Brain microvascular endothelial cell (primary cell): Measurements from ENCODE around the gene ZNF674.

Source experiments
- DNase-seq: peaks from one replicate; pipeline ENCODE4 v3.0.0-alpha.2; 2020
- H3K27ac ChIP-seq: fragments of 250-450 bp; sonication (Bioruptor Pico); 2 replicates; pipeline ENCODE4 v1.5.1; 2020; ENCODE audit warnings: mild to moderate bottlenecking, moderate library complexity
- H3K27me3 ChIP-seq: fragments of 250-450 bp; sonication (Bioruptor Pico); replicated peaks from 2 replicates; pipeline ENCODE4 v1.5.1; 2020; ENCODE audit warnings: mild to moderate bottlenecking
- H3K36me3 ChIP-seq: fragments of 250-450 bp; sonication (Bioruptor Pico); replicated peaks from 2 replicates; pipeline ENCODE4 v1.5.1; 2020; ENCODE audit warnings: mild to moderate bottlenecking
- H3K4me3 ChIP-seq: 2 replicates; pipeline ENCODE4 v1.5.1; 2011; ENCODE audit warnings: low read depth, mild to moderate bottlenecking, control low read depth, low read length, moderate library complexity
- in situ Hi-C: cut with HindIII; loops from 2 replicates; pipeline ENCODE4 v1.10.0; 2017; ENCODE audit warnings: low sequenced_read_pairs, low pct_ligation_motif_present
- TF ChIP-seq, protein P1 (sequence below): IDR thresholded peaks from 2 replicates; pipeline ENCODE4 v1.5.1; 2011; ENCODE audit warnings: low read depth, mild to moderate bottlenecking, moderate library complexity, low read length, control low read depth, inconsistent platforms; ENCODE audit errors: missing control alignments

Gene ZNF674

DNA sequence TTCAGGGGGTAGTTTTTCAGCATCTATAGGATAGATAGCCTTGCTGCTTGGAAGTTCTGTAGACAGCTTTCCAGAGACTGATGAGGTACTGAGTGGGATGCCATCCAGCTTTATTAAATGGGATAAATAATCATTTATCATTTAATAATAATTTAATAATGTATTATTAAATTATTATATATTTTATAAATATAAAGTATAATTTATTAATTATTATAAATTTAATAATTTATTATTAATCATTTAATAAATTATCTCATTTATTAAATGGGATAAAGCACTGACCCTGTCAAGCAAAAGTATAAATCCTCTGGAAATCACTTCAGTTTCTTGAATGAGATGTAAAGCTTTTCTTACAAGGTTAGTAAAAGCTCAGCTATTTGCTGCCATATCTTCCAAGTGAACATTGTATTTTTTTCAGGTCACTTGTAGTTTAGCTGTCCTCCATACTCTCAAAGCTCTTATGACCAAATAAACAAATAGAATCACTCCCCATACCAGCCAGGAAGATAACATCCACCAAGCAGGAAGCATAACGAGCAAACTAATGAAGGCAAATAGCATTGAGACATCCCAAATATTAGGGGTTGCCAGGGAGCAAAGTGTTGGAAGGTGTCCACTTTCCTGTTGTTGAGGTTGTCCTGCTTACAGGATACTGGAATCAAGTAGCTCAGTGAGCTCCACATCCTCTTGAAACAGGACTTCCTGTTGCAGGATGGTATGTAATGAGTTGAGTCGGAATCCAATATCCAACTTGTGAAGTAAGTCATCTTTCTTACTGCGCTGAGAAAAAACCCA is 88.9 kb downstream of the ZNF674 start:
- peaks cover 7% of the 10 kb centered on the region for H3K36me3 ChIP-seq
- no peak overlapping the region for H3K27ac ChIP-seq
- no peak overlapping the region for H3K4me3 ChIP-seq
- in situ Hi-C loops, result no loop called here
- TF ChIP-seq, protein P1, sequence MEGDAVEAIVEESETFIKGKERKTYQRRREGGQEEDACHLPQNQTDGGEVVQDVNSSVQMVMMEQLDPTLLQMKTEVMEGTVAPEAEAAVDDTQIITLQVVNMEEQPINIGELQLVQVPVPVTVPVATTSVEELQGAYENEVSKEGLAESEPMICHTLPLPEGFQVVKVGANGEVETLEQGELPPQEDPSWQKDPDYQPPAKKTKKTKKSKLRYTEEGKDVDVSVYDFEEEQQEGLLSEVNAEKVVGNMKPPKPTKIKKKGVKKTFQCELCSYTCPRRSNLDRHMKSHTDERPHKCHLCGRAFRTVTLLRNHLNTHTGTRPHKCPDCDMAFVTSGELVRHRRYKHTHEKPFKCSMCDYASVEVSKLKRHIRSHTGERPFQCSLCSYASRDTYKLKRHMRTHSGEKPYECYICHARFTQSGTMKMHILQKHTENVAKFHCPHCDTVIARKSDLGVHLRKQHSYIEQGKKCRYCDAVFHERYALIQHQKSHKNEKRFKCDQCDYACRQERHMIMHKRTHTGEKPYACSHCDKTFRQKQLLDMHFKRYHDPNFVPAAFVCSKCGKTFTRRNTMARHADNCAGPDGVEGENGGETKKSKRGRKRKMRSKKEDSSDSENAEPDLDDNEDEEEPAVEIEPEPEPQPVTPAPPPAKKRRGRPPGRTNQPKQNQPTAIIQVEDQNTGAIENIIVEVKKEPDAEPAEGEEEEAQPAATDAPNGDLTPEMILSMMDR, result no peak
- no peaks in the 10 kb centered on the region for H3K27me3 ChIP-seq
- DNase-seq, result no peak
